Osteoblast (primary cell): ENCODE results near the gene APLNR. TPM values are rescaled to one million over a fixed set of nuclear protein-coding genes. Genes with fewer than 3 reads are reported as not detected.
"Not testable (repeated sequence)": the region's sequence is repeated elsewhere in the genome, so short reads cannot be mapped to it uniquely, and the experiment has no call there.

Experiments
- DNase-seq: peaks from one replicate; pipeline ENCODE4 v3.0.0; 2011; ENCODE audit warnings: low spot score, mixed read lengths; ENCODE audit not compliant: insufficient read length; ENCODE audit errors: missing footprints
- H2AFZ ChIP-seq: 2 replicates; pipeline ENCODE4 v1.6.0; 2011; ENCODE audit warnings: mild to moderate bottlenecking, low read length
- H3K27ac ChIP-seq: 2 replicates; pipeline ENCODE4 v1.5.1; 2011; ENCODE audit warnings: mild to moderate bottlenecking, low read depth, low read length, moderate library complexity
- H3K27me3 ChIP-seq: 2 replicates; pipeline ENCODE4 v1.6.0; 2012; ENCODE audit warnings: mild to moderate bottlenecking, control low read depth, inconsistent platforms, low read length, moderate library complexity; ENCODE audit not compliant: insufficient read depth
- H3K36me3 ChIP-seq: 2 replicates; pipeline ENCODE4 v1.5.1; 2011; ENCODE audit warnings: mild to moderate bottlenecking, low read length, control low read depth, moderate library complexity; ENCODE audit not compliant: insufficient read depth
- H3K4me1 ChIP-seq: 2 replicates; pipeline ENCODE4 v1.5.1; 2011; ENCODE audit warnings: mild to moderate bottlenecking, low read length, control low read depth, moderate library complexity; ENCODE audit not compliant: insufficient read depth
- H3K4me2 ChIP-seq: 2 replicates; pipeline ENCODE4 v1.6.0; 2011; ENCODE audit warnings: mild to moderate bottlenecking, low read length; ENCODE audit not compliant: insufficient read depth
- H3K4me3 ChIP-seq: fragments of 200-600 bp; sonication (generic); 3 replicates; pipeline ENCODE4 v1.5.1; 2012; ENCODE audit warnings: mild to moderate bottlenecking, low read length, inconsistent platforms; ENCODE audit not compliant: insufficient read depth
- H3K79me2 ChIP-seq: 2 replicates; pipeline ENCODE4 v1.6.0; 2012; ENCODE audit warnings: mild to moderate bottlenecking, low read length, control low read depth, inconsistent platforms; ENCODE audit not compliant: insufficient read depth
- H3K9me3 ChIP-seq: 2 replicates; pipeline ENCODE4 v1.5.1; 2011; ENCODE audit warnings: low read depth, low read length, control low read depth
- H4K20me1 ChIP-seq: 2 replicates; pipeline ENCODE4 v1.6.0; 2012; ENCODE audit warnings: mild to moderate bottlenecking, low read length, control low read depth; ENCODE audit not compliant: insufficient read depth
- total RNA-seq: library from RNA; depleted of rRNA; stranded (reverse); fragments of >200 nt; gene quantifications from 2 replicates; pipeline ENCODE4 v1.2.3, GENCODE V29; 2012
- TF ChIP-seq, protein P1 (sequence below): IDR thresholded peaks from 2 replicates; pipeline ENCODE4 v1.5.1; 2011; ENCODE audit warnings: mild to moderate bottlenecking, low read depth, low read length, moderate library complexity; ENCODE audit errors: extremely low read depth

APLNR gene
- total RNA-seq: not detected in 2 replicates

DNA sequence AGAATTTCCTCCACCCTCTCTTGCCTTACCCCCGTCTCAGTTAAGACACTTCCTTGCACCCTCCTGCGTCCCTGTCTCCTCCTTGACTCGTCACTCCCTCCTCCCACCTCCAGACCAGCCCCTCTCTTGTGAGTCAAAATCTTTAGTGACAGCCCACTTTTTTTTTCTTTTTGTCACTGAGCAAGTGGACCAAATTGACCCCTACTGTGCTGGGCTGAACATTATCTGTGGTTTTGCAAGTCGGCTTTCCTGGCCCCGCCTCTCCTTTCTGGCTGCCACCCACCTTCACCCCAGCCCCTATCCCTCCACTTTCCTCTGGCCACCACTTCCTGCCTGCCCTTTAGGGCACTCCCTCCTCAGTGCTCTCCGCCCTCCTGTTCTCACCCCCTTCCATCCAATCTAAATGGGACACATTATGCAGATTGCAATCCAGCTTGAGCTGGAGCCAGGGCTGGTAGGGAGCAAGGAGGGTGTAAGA lies at the start of gene APLNR:
TSS of gene APLNR (minus strand) at position 47 of the 478 bp plus-strand sequence. CDS start 246 bp downstream, outside the sequence.
- DNase-seq: no peak
- H3K27ac ChIP-seq: no peak within 1 kb of the TSS
- H3K27me3 ChIP-seq: peaks cover 36% of the 10 kb centered on the region
- H3K4me2 ChIP-seq: no peak within 1 kb of the TSS
- H2AFZ ChIP-seq: no peak within 1 kb of the TSS
- TF ChIP-seq, protein P1, sequence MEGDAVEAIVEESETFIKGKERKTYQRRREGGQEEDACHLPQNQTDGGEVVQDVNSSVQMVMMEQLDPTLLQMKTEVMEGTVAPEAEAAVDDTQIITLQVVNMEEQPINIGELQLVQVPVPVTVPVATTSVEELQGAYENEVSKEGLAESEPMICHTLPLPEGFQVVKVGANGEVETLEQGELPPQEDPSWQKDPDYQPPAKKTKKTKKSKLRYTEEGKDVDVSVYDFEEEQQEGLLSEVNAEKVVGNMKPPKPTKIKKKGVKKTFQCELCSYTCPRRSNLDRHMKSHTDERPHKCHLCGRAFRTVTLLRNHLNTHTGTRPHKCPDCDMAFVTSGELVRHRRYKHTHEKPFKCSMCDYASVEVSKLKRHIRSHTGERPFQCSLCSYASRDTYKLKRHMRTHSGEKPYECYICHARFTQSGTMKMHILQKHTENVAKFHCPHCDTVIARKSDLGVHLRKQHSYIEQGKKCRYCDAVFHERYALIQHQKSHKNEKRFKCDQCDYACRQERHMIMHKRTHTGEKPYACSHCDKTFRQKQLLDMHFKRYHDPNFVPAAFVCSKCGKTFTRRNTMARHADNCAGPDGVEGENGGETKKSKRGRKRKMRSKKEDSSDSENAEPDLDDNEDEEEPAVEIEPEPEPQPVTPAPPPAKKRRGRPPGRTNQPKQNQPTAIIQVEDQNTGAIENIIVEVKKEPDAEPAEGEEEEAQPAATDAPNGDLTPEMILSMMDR: no peak
- no peaks in the 10 kb centered on the region for H3K36me3 ChIP-seq
- no peaks in the 10 kb centered on the region for H3K4me1 ChIP-seq
- no peaks in the 10 kb centered on the region for H3K79me2 ChIP-seq
- H4K20me1 ChIP-seq: no peaks in the 10 kb centered on the region
- H3K4me3 ChIP-seq: no peak within 1 kb of the TSS
- no peaks in the 10 kb centered on the region for H3K9me3 ChIP-seq

DNA sequence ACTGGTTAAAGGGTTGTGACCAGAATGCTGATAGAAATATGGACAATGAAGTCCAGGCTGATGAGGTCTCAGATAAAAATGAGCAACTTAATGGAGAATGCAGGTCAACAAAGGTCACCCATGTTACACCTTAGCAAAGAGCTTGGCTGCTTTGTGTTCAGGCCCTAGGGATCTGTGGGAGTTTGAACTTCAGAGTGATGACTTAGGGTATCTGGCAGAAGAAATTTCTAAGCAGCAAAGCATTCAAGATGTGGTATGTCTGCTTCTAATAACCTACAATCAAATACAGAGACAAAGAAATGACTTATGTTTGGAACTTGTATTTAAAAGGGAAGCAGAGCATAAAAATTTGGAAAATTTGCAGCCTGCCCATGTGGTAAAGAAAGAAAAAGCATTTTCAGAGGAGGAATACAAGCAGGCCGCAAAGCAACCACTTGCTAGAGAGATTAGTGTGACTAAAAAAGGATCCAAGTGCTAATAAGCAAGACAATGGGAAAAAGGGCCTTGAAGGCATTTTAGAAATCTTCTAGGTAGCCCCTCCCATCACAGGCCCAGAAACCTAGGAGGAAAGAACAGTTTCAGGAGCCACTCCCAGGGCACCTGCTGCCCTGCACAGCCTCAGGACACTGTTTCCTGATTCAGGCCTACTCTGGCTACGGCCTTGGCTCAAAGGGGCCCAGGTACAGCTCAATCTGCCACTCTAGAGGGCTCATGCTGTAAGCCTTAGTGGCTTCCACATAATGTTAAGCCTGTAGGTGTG lies 46.4 kb upstream of the APLNR start:
- no peaks in the 10 kb centered on the region for H4K20me1 ChIP-seq
- H3K27ac ChIP-seq: no peak overlapping the region
- H3K4me2 ChIP-seq: no peak overlapping the region
- H3K79me2 ChIP-seq: no peaks in the 10 kb centered on the region
- H3K9me3 ChIP-seq: no peaks in the 10 kb centered on the region
- TF ChIP-seq, protein P1: no peak
- H3K4me3 ChIP-seq: no peak overlapping the region
- H3K27me3 ChIP-seq: no peaks in the 10 kb centered on the region
- peaks cover 30% of the 10 kb centered on the region for H3K4me1 ChIP-seq
- H2AFZ ChIP-seq: no peak overlapping the region
- DNase-seq: peak; percentile 10
- no peaks in the 10 kb centered on the region for H3K36me3 ChIP-seq

DNA sequence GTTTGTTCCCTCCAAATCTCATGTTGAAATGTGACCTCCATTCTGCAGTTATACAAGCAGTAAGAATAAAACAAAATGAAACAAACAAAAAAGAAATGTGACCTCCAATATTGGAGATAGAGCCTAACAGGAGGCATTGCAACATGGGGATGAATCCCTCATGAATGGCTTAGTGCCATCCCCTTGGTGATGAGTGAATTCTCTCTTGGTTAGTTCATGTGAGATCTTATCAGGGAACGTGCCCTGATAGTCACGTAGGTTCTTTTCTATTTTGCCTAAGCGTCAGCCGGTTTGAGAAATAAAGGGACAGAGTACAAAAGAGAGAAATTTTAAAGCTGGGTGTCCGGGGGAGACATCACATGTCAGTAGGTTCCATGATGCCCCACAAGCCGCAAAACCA lies 44.5 kb upstream of the APLNR start:
- H3K79me2 ChIP-seq, H3K27me3 ChIP-seq, H3K4me2 ChIP-seq, H3K36me3 ChIP-seq, H4K20me1 ChIP-seq, H2AFZ ChIP-seq, H3K27ac ChIP-seq, H3K4me3 ChIP-seq, H3K9me3 ChIP-seq, DNase-seq: not testable (repeated sequence)
- H3K4me1 ChIP-seq: peaks cover 42% of the 10 kb centered on the region

DNA sequence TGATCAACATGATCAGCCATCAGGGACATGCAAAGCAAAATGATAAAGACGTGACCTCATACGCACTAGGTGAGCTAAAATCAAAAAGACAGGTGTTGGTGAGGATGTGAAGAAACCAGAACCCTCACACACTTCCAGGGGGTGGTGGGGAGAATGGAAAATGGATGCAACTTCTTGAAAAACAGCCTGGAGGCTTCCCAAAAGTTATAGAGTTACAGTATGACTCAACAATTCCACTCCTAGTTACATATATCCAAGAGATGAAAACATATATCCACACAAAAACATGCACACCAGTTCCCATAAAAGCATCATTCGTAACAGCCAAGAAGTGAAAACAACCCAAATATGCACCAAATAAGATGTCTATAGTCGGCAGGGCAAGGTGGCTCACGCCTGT lies 42.1 kb upstream of the APLNR start:
- Histone ChIP-seq H3K79me2 (no peaks in the 10 kb centered on the region), H3K36me3 (no peaks in the 10 kb centered on the region), H2AFZ (no peak overlapping the region), H3K27me3 (no peaks in the 10 kb centered on the region), H3K4me2 (peak overlapping the region; percentile 1), H3K4me3 (no peak overlapping the region), H3K4me1 (peaks cover 53% of the 10 kb centered on the region), H3K27ac (peak overlapping the region; percentile 84), H4K20me1 (no peaks in the 10 kb centered on the region), H3K9me3 (no peaks in the 10 kb centered on the region)
- DNase-seq: no peak
- TF ChIP-seq, protein P1: no peak
